Measurements from ENCODE around the gene ZFX. TPM values are rescaled to one million over a fixed set of nuclear protein-coding genes. Genes with fewer than 3 reads are reported as not detected.

Gene ZFX
- total RNA-seq, 2 donors from 2014 or later: 67.6 to 69.9 TPM

GRCh38 chrX:24189490-24189889 is 40.0 kb downstream of the ZFX start:
- intact Hi-C loops (cut with DNase I): no loop called here
- no peak for DNase-seq (ENCODE audit: low spot score)

GRCh38 chrX:24190500-24191156 is 41.1 kb downstream of the ZFX start:
- intact Hi-C loops (cut with DNase I): no loop called here

GRCh38 chrX:24196509-24196908 is 47.0 kb downstream of the ZFX start:
- DNase-seq (ENCODE audit: low spot score): no peak
- intact Hi-C loops (cut with DNase I): no loop called here

More at GRCh38 chrX:24190500-24191156, 41.1 kb downstream of the ZFX start:
- no peak for DNase-seq (ENCODE audit: low spot score)

- DNase-seq (ENCODE audit: low spot score): no peak
- intact Hi-C loops (cut with DNase I): no loop called here
These were observed 48.6 kb downstream of the ZFX start for GRCh38 chrX:24198101-24198500.

- intact Hi-C loops (cut with DNase I): no loop called here
- no peak for DNase-seq (ENCODE audit: low spot score)
These were observed 50.6 kb downstream of the ZFX start for GRCh38 chrX:24200133-24200532.

GRCh38 chrX:24201216-24201615 is 51.7 kb downstream of the ZFX start:
- intact Hi-C loops (cut with DNase I): no loop called here
- DNase-seq (ENCODE audit: low spot score): no peak

- no peak for DNase-seq (ENCODE audit: low spot score)
- intact Hi-C loops (cut with DNase I): no loop called here
These were observed 53.0 kb downstream of the ZFX start for GRCh38 chrX:24202465-24203031.

- intact Hi-C loops (cut with DNase I): no loop called here
- DNase-seq (ENCODE audit: low spot score): no peak
These were observed 53.7 kb downstream of the ZFX start for GRCh38 chrX:24203072-24203808.

GRCh38 chrX:24204331-24204730 is 54.8 kb downstream of the ZFX start:
- DNase-seq (ENCODE audit: low spot score): no peak
- intact Hi-C loops (cut with DNase I): no loop called here

GRCh38 chrX:24204958-24205357 is 55.4 kb downstream of the ZFX start:
- intact Hi-C loops (cut with DNase I): no loop called here
- DNase-seq (ENCODE audit: low spot score): no peak

GRCh38 chrX:24207826-24208225 is 58.3 kb downstream of the ZFX start:
- intact Hi-C loops (cut with DNase I): no loop called here
- no peak for DNase-seq (ENCODE audit: low spot score)

- intact Hi-C loops (cut with DNase I): no loop called here
- no peak for DNase-seq (ENCODE audit: low spot score)
These were observed 59.1 kb downstream of the ZFX start for GRCh38 chrX:24208496-24209240.

- intact Hi-C loops (cut with DNase I): no loop called here
- no peak for DNase-seq (ENCODE audit: low spot score)
These were observed 60.7 kb downstream of the ZFX start for GRCh38 chrX:24210190-24210589.

GRCh38 chrX:24214568-24214967 is 65.0 kb downstream of the ZFX start:
- intact Hi-C loops (cut with DNase I): no loop called here
- no peak for DNase-seq (ENCODE audit: low spot score)

- no peak for DNase-seq (ENCODE audit: low spot score)
- intact Hi-C loops (cut with DNase I): no loop called here
These were observed 65.7 kb downstream of the ZFX start for GRCh38 chrX:24215272-24215671.

- no peak for DNase-seq (ENCODE audit: low spot score)
- intact Hi-C loops (cut with DNase I): no loop called here
These were observed 66.5 kb downstream of the ZFX start for GRCh38 chrX:24216037-24216436.

- intact Hi-C loops (cut with DNase I): no loop called here
- DNase-seq (ENCODE audit: low spot score): no peak
These were observed 67.3 kb downstream of the ZFX start for GRCh38 chrX:24216827-24217226.

- no peak for DNase-seq (ENCODE audit: low spot score)
- intact Hi-C loops (cut with DNase I): no loop called here
These were observed 69.8 kb downstream of the ZFX start for GRCh38 chrX:24219320-24219719.

- intact Hi-C loops (cut with DNase I): no loop called here
- DNase-seq (ENCODE audit: low spot score): no peak
These were observed 72.3 kb downstream of the ZFX start for GRCh38 chrX:24221872-24222271.

GRCh38 chrX:24225265-24225664 is 75.7 kb downstream of the ZFX start:
- intact Hi-C loops (cut with DNase I): no loop called here

More at GRCh38 chrX:24225265-24225664, 75.7 kb downstream of the ZFX start:
- no peak for DNase-seq (ENCODE audit: low spot score)
